Endothelial cell (in vitro differentiated cells): ENCODE results near the gene CYB561D2. TPM values are rescaled to one million over a fixed set of nuclear protein-coding genes. Genes with fewer than 3 reads are reported as not detected.
A peak's percentile ranks its signal among the peaks of the same experiment; 100 is the strongest.

ENCODE experiments used
- DNase-seq: peaks from one replicate; pipeline ENCODE4 v3.0.0; 2021; ENCODE audit warnings: low spot score
- H3K27ac Mint-ChIP-seq: one replicate; pipeline ENCODE4 v1.8.0; 2021; ENCODE audit warnings: mixed read lengths, inconsistent platforms; ENCODE audit not compliant: unreplicated experiment
- H3K27me3 Mint-ChIP-seq: one replicate; pipeline ENCODE4 v1.8.0; 2021; ENCODE audit warnings: mild to moderate bottlenecking, moderate library complexity, mixed read lengths, inconsistent platforms; ENCODE audit not compliant: unreplicated experiment
- H3K36me3 Mint-ChIP-seq: one replicate; pipeline ENCODE4 v1.8.0; 2021; ENCODE audit warnings: mild to moderate bottlenecking, low read depth, mixed read lengths, inconsistent platforms; ENCODE audit not compliant: unreplicated experiment
- H3K4me1 Mint-ChIP-seq: one replicate; pipeline ENCODE4 v1.8.0; 2021; ENCODE audit warnings: mild to moderate bottlenecking, mixed read lengths, inconsistent platforms; ENCODE audit not compliant: unreplicated experiment
- H3K4me3 Mint-ChIP-seq: one replicate; pipeline ENCODE4 v1.8.0; 2021; ENCODE audit warnings: mild to moderate bottlenecking, mixed read lengths, inconsistent platforms; ENCODE audit not compliant: unreplicated experiment
- H3K9me3 Mint-ChIP-seq: one replicate; pipeline ENCODE4 v1.8.0; 2021; ENCODE audit warnings: mixed read lengths, inconsistent platforms; ENCODE audit not compliant: unreplicated experiment
- total RNA-seq: library from RNA; stranded (reverse); fragmentation: NEBNext Ultra II Directional; extraction: Animal tissue kit (Norgen Biotek cat#: 25700); gene quantifications from one replicate; pipeline ENCODE4 v1.2.1, GENCODE V29; 2021; ENCODE audit not compliant: unreplicated experiment
- TF ChIP-seq, protein P1 (sequence below): fragments of 200-600 bp; sonication (generic); IDR thresholded peaks from one replicate; pipeline ENCODE4 v1.5.0; 2021; ENCODE audit warnings: antibody characterized with exemption; ENCODE audit not compliant: unreplicated experiment

The CYB561D2 gene
- total RNA-seq, 1 donor from 2014 or later, result 5.5 TPM

DNA sequence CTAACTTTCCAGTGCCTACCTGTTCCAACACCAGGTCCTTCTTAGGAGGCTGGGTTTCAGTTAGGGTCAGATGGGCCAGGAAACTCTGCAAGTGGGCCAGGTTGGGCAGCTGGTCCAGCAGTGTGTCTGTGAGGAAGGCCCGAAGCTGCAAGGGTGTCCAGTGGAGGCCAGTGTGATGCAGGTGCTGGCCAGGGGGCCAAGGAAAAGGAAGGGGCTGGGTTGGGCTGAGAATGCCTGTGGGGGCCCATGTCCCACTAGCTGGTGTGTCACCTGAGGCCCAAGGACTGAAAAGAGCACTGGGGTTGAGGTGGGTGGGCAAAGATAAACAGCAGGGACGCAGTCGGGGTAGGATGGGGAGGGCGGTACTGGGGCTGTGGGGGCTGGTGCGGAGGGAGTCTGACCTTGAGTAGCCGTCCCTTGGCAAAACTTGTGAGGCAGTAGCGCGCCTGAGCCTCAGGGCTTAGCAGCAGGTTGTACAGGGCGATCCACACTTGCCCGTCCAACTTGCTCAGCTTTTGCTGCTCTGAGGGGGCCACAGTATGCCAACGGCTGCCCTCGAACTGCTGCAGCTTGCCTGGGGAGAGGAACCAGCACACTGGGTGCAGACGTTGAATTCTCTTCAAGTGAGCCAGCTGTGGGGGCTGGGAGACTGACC is 8.5 kb upstream of the CYB561D2 start:
- Mint-ChIP-seq H3K4me1 (peaks cover 21% of the 10 kb centered on the region), H3K36me3 (peaks cover 10% of the 10 kb centered on the region), H3K27ac (no peak overlapping the region), H3K4me3 (no peak overlapping the region), H3K27me3 (peaks cover 30% of the 10 kb centered on the region), H3K9me3 (no peaks in the 10 kb centered on the region)
- TF ChIP-seq, protein P1, sequence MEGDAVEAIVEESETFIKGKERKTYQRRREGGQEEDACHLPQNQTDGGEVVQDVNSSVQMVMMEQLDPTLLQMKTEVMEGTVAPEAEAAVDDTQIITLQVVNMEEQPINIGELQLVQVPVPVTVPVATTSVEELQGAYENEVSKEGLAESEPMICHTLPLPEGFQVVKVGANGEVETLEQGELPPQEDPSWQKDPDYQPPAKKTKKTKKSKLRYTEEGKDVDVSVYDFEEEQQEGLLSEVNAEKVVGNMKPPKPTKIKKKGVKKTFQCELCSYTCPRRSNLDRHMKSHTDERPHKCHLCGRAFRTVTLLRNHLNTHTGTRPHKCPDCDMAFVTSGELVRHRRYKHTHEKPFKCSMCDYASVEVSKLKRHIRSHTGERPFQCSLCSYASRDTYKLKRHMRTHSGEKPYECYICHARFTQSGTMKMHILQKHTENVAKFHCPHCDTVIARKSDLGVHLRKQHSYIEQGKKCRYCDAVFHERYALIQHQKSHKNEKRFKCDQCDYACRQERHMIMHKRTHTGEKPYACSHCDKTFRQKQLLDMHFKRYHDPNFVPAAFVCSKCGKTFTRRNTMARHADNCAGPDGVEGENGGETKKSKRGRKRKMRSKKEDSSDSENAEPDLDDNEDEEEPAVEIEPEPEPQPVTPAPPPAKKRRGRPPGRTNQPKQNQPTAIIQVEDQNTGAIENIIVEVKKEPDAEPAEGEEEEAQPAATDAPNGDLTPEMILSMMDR, result no peak
- DNase-seq, result no peak

DNA sequence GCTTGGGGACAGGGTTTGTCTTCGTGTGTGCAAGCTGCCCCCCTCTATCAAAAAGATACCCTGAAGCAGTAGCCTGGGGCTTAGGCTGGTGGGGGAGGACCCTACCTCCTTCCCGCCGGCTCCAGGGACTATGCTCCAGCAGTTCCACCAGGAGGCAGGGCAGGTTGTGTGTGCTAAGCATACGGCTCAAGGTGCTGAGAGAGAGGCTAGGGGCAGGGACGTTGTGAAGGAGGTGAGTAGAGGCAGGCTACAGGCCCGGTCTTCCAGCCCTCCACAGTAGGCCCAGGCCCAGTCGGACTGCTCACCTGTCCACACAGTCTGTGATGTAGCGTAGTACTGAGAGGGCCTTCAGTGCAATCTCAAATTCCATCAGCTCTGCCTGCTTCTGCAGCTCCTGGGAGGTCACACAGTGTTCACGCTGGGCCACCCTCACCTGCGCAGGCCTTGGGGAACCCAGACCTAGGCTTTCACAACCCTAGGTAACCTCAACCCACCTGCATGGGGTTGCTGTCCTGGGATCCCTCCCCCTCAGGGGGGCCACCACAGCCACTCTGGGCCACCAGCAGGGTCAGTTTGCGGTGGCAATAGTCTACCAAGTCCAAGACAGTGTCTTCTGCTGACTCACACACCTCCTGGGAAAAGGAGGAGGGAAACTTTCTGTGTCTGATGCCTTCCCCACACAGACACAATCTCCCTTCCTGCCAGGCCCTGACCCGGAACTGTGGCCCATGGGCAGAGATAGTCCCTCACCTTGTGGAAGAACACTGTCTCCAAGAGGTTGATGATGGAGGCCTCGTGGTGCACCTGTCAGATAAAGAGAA is 7.6 kb upstream of the CYB561D2 start:
- Mint-ChIP-seq H3K9me3 (no peaks in the 10 kb centered on the region), H3K27ac (no peak overlapping the region), H3K27me3 (peaks cover 29% of the 10 kb centered on the region), H3K36me3 (peaks cover 10% of the 10 kb centered on the region), H3K4me3 (no peak overlapping the region), H3K4me1 (peaks cover 20% of the 10 kb centered on the region)
- DNase-seq, result no peak
- TF ChIP-seq, protein P1, result no peak

DNA sequence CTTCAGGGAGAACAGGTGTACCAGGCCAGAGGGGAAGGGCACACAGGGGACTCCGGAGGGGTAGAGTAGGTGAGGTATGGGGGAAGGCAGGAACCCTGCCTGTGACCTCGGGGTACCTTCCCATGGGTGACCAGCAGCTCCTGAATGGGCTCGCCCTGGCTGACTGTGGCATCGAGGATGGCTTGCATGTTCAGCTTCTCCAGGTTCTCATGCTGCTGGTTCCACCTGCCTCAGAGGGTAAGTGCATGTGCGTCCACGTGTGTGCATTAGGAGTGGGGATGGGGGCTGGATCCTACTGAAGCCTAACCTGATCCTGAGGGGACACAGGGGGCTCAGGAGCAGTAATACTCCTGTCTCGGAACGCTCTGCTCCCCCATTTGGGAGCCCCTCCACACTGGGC is 5.7 kb upstream of the CYB561D2 start:
- no peaks in the 10 kb centered on the region for H3K9me3 Mint-ChIP-seq
- H3K27ac Mint-ChIP-seq, result no peak overlapping the region
- H3K4me3 Mint-ChIP-seq, result no peak overlapping the region
- DNase-seq, result no peak
- TF ChIP-seq, protein P1, result no peak
- peaks cover 16% of the 10 kb centered on the region for H3K27me3 Mint-ChIP-seq
- H3K4me1 Mint-ChIP-seq, result peaks cover 6% of the 10 kb centered on the region
- peaks cover 2% of the 10 kb centered on the region for H3K36me3 Mint-ChIP-seq

DNA sequence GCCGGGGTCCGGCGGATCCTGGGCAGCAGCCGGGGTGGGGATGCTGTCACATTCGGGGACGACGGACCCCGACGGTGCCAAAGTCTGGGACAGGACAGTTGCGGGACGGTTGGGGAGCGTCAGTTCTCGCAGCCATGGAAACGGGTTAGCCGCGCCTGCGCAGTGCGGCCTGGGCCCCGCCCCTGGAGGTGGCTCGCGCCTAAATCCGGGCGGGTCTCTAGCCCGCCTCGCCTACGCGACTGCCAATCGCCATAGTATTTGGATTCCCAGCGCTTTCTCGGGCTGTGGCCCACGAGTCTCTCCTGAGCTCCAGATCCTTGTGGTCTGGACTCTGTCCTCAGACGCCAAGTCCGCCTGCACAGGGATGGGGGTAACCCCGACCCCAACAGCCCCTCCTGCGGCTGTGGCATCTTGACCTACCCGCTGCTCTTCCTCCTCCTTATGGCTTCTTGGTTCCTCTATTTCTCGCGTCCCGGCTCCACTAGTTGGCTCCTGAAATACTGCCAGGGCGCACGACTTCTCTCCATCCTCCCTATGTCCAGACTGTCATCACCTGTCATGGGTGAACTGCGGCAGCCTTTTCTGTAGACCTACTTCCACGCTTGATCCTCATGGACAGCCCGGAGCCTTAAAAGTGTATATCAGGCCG is 5.0 kb upstream of the CYB561D2 start, which contains the start of gene ZMYND10:
ZMYND10 (minus strand) TSS at position 147 of the 649 bp plus-strand sequence. CDS start 153 bp downstream, outside the sequence.
- TF ChIP-seq, protein P1, result no peak
- H3K9me3 Mint-ChIP-seq, result no peaks in the 10 kb centered on the region
- peak; percentile 59 for DNase-seq
- H3K36me3 Mint-ChIP-seq, result no peaks in the 10 kb centered on the region
- peaks cover 18% of the 10 kb centered on the region for H3K27me3 Mint-ChIP-seq
- peaks cover 10% of the 10 kb centered on the region for H3K4me1 Mint-ChIP-seq
- no peak within 1 kb of the TSS for H3K27ac Mint-ChIP-seq
- peak within 1 kb of the TSS; percentile 73 for H3K4me3 Mint-ChIP-seq
